Breast epithelium (tissue), 4 donors: Measurements from ENCODE around the gene KRT40. TPM values are rescaled to one million over a fixed set of nuclear protein-coding genes. Genes with fewer than 3 reads are reported as not detected.

Source experiments
- DNase-seq, 2 donors: peaks; one replicate each; pipeline ENCODE4 v3.0.0-alpha.2; 2019; ENCODE audit warnings: low spot score in 2 of 2
- H3K27ac ChIP-seq, 2 donors: fragments of 200-600 bp; sonication (generic) in 1 of 2; one replicate each; pipeline ENCODE4 v1.5.1; 2016 to 2019; ENCODE audit warnings: mild to moderate bottlenecking in 1 of 2
- H3K27me3 ChIP-seq, 2 donors: fragments of 200-600 bp; sonication (generic) in 1 of 2; one replicate each; pipeline versions ENCODE4 v1.5.1 to v1.6.0; 2017 to 2019; ENCODE audit warnings: control low read depth in 1 of 2, mild to moderate bottlenecking in 1 of 2
- H3K36me3 ChIP-seq: fragments of 200-600 bp; one replicate; pipeline ENCODE4 v1.5.1; 2019
- H3K4me1 ChIP-seq, 2 donors: fragments of 200-600 bp; sonication (generic); one replicate each; pipeline ENCODE4 v1.5.1; 2016 to 2019; ENCODE audit warnings: control low read depth in 1 of 2
- H3K4me3 ChIP-seq, 3 donors: fragments of 200-600 bp; sonication (generic); 1 replicate in 2 of 3; 2 replicates in 1 of 3; pipeline ENCODE4 v1.5.1; 2016 to 2019; ENCODE audit warnings: mild to moderate bottlenecking in 3 of 3, moderate library complexity in 2 of 3
- H3K9me3 ChIP-seq, 2 donors: fragments of 200-600 bp; sonication (generic) in 1 of 2; one replicate each; pipeline ENCODE4 v1.5.1; 2016 to 2019; ENCODE audit warnings: control low read depth in 1 of 2
- CTCF ChIP-seq, 3 donors: fragments of 450-650 bp; IDR thresholded peaks; one replicate each; pipeline ENCODE4 v1.5.1; 2016 to 2017; ENCODE audit warnings: antibody characterized with exemption in 3 of 3, mild to moderate bottlenecking in 3 of 3, moderate library complexity in 3 of 3
- POLR2A ChIP-seq: fragments of 450-650 bp; IDR thresholded peaks from one replicate; pipeline ENCODE4 v1.6.1; 2016; ENCODE audit warnings: antibody characterized with exemption, mild to moderate bottlenecking, moderate library complexity
- POLR2AphosphoS5 ChIP-seq, 3 donors: sonication (generic); formaldehyde crosslinking; IDR thresholded peaks; one replicate each; pipeline ENCODE4 v1.6.1; 2017; ENCODE audit warnings: antibody characterized with exemption in 3 of 3
- intact Hi-C: fragments of 100-400 bp; cut with DNase I; formaldehyde crosslinking; loops from one replicate; pipeline ENCODE4 v1.15.1; 2023; ENCODE audit warnings: low total_unique reads
- total RNA-seq, 3 donors: library from RNA; depleted of rRNA; stranded (reverse); fragments of >200 nt; gene quantifications; one replicate each; pipeline ENCODE4 v1.1.0, GENCODE V29; 2016

KRT40 gene
- total RNA-seq, 3 donors from 2014 or later = 0.29 TPM; not detected in 2

GRCh38 chr17:40956401-40957254 is 27.5 kb downstream of the KRT40 start:
- intact Hi-C loops = no loop called here
- H3K9me3 ChIP-seq = no peaks in the 10 kb centered on the region

GRCh38 chr17:40953881-40954280 is 30.2 kb downstream of the KRT40 start:
- H3K9me3 ChIP-seq = no peaks in the 10 kb centered on the region
- no peaks in the 10 kb centered on the region for H3K36me3 ChIP-seq
- DNase-seq = peak in 1 of 2 donors; percentile 38
- H3K4me3 ChIP-seq = no peak overlapping the region
- H3K27ac ChIP-seq = peak overlapping the region in 1 of 2 donors; percentile 52
- intact Hi-C loops = no loop called here
- H3K4me1 ChIP-seq = peaks cover 0 to 18% of the 10 kb centered on the region in 2 donors
- TF ChIP-seq POLR2A = no peak
- no peak for TF ChIP-seq POLR2AphosphoS5 (IDR thresholded peaks at IDR 0.05)
- TF ChIP-seq CTCF (IDR thresholded peaks at IDR 0.05) = no peak
- H3K27me3 ChIP-seq = no peaks in the 10 kb centered on the region

More at GRCh38 chr17:40956401-40957254, 27.5 kb downstream of the KRT40 start:
- DNase-seq = no peak
- H3K4me1 ChIP-seq = peaks cover 0 to 18% of the 10 kb centered on the region in 2 donors
- no peaks in the 10 kb centered on the region for H3K27me3 ChIP-seq
- no peak overlapping the region for H3K4me3 ChIP-seq
- H3K36me3 ChIP-seq = no peaks in the 10 kb centered on the region
- TF ChIP-seq CTCF (IDR thresholded peaks at IDR 0.05) = no peak
- peak overlapping the region; percentile 67 to 68 for H3K27ac ChIP-seq

GRCh38 chr17:40952661-40953060 is 31.5 kb downstream of the KRT40 start:
- peaks cover 0 to 13% of the 10 kb centered on the region in 2 donors for H3K4me1 ChIP-seq

GRCh38 chr17:40952154-40952553 is 32.0 kb downstream of the KRT40 start:
- TF ChIP-seq POLR2A (no peak), POLR2AphosphoS5 (IDR thresholded peaks at IDR 0.05) (no peak), CTCF (IDR thresholded peaks at IDR 0.05) (no peak)
- intact Hi-C loops = no loop called here
- H3K27ac ChIP-seq = peak overlapping the region in 1 of 2 donors; percentile 52
- H3K9me3 ChIP-seq = no peaks in the 10 kb centered on the region
- no peaks in the 10 kb centered on the region for H3K36me3 ChIP-seq
- H3K4me3 ChIP-seq = no peak overlapping the region
- peaks cover 0 to 8% of the 10 kb centered on the region in 2 donors for H3K4me1 ChIP-seq
- no peak for DNase-seq
- no peaks in the 10 kb centered on the region for H3K27me3 ChIP-seq

More at GRCh38 chr17:40952661-40953060, 31.5 kb downstream of the KRT40 start:
- intact Hi-C loops = no loop called here
- no peak for DNase-seq
- Histone ChIP-seq H3K9me3 (no peaks in the 10 kb centered on the region), H3K27me3 (no peaks in the 10 kb centered on the region), H3K4me3 (no peak overlapping the region), H3K36me3 (no peaks in the 10 kb centered on the region), H3K27ac (peak overlapping the region in 1 of 2 donors; percentile 52)
- no peak for TF ChIP-seq POLR2A
- TF ChIP-seq POLR2AphosphoS5 (IDR thresholded peaks at IDR 0.05) = no peak
- no peak for TF ChIP-seq CTCF (IDR thresholded peaks at IDR 0.05)

GRCh38 chr17:40951011-40951622 is 33.0 kb downstream of the KRT40 start:
- H3K4me1 ChIP-seq = no peaks in the 10 kb centered on the region
- TF ChIP-seq POLR2A (no peak), CTCF (IDR thresholded peaks at IDR 0.05) (no peak), POLR2AphosphoS5 (IDR thresholded peaks at IDR 0.05) (no peak)
- H3K27me3 ChIP-seq = no peaks in the 10 kb centered on the region

More at GRCh38 chr17:40951011-40951622, 33.0 kb downstream of the KRT40 start:
- H3K27ac ChIP-seq = no peak overlapping the region
- H3K36me3 ChIP-seq = no peaks in the 10 kb centered on the region
- H3K9me3 ChIP-seq = no peaks in the 10 kb centered on the region
- intact Hi-C loops = no loop called here
- H3K4me3 ChIP-seq = no peak overlapping the region
- no peak for DNase-seq
